HCT116 (cell line): Measurements from ENCODE around the gene SH3BP1. TPM values are rescaled to one million over a fixed set of nuclear protein-coding genes. Genes with fewer than 3 reads are reported as not detected.

ENCODE experiments used
- ATAC-seq: fragments of 200-7000 bp; cut with Tn5 transposase; 2 replicates; pipeline ENCODE4 v1.9.1; 2020; ENCODE audit warnings: mild to moderate bottlenecking, moderate library complexity
- BruUV-seq: library from RNA; stranded (reverse); fragments of 400-500 nt; replicated peaks from 2 replicates; lab custom pipeline; 2021; lab: Mats Ljungman, UMichigan
- CTCF ChIA-PET: fragments of 300-600 bp; sonication (Branson Sonifier 250); formaldehyde crosslinking; loops from one replicate; lab custom pipeline; 2021; ENCODE audit warnings: antibody characterized with exemption; lab: Charles Lee
- POLR2A ChIA-PET: fragments of 300-600, 350-600 bp; sonication (Branson Sonifier 250); formaldehyde crosslinking; loops from one replicate; lab custom pipeline; 2021; ENCODE audit warnings: antibody characterized with exemption; lab: Charles Lee
- RAD21 ChIA-PET, 2 experiments: fragments of 300-600 bp; sonication (Branson Sonifier 250); formaldehyde crosslinking; loops; one replicate each; lab custom pipeline; 2023; ENCODE audit warnings: low total read pairs in 2 of 2; ENCODE audit not compliant: uncharacterized antibody in 2 of 2, unreplicated experiment in 2 of 2, low non-redundant PET in 1 of 2; lab: Charles Lee
- DNase-seq: peaks from one replicate; pipeline ENCODE4 v3.0.0-alpha.2; 2010; ENCODE audit warnings: low read depth, low spot score
- H2AFZ ChIP-seq: fragments of 200-600 bp; shearing (Covaris generic), sonication (generic); 2 replicates; pipeline ENCODE4 v1.6.1; 2017; ENCODE audit warnings: low read depth, mixed run types, mixed read lengths, antibody characterized with exemption, low read length; ENCODE audit not compliant: poor library complexity, severe bottlenecking
- H3K27ac ChIP-seq: 2 replicates; pipeline ENCODE4 v1.5.1; 2012; ENCODE audit warnings: low read depth, low read length
- H3K27me3 ChIP-seq: fragments of 200-600 bp; sonication (generic); 2 replicates; pipeline ENCODE4 v1.6.1; 2016; ENCODE audit warnings: mixed run types, low read length, mixed read lengths; ENCODE audit not compliant: insufficient read depth
- H3K36me3 ChIP-seq, 2 experiments: fragments of 200-500 bp in 1 of 2; fragments of 200-600 bp in 1 of 2; sonication (Bioruptor generic) in 1 of 2; sonication (generic) in 1 of 2; 2 replicates each; pipeline versions ENCODE4 v1.5.1 to v1.6.1; 2014 to 2016; ENCODE audit warnings: low read length in 2 of 2, inconsistent platforms in 1 of 2, mixed read lengths in 1 of 2, mixed run types in 1 of 2; ENCODE audit not compliant: insufficient read depth in 2 of 2, control insufficient read depth in 1 of 2
- H3K4me1 ChIP-seq, 2 experiments: fragments of 200-600 bp in 1 of 2; sonication (generic) in 1 of 2; 2 replicates each; pipeline versions ENCODE4 v1.5.1 to v1.6.1; 2012 to 2017; ENCODE audit warnings: low read length in 2 of 2, inconsistent platforms in 1 of 2, mild to moderate bottlenecking in 1 of 2, mixed read lengths in 1 of 2, mixed run types in 1 of 2, moderate library complexity in 1 of 2; ENCODE audit not compliant: insufficient read depth in 2 of 2, control insufficient read depth in 1 of 2
- H3K4me2 ChIP-seq: fragments of 200-600 bp; sonication (generic); 2 replicates; pipeline ENCODE4 v1.6.1; 2017; ENCODE audit warnings: mixed run types, low read length, mixed read lengths
- H3K4me3 ChIP-seq, 2 experiments: fragments of 200-600 bp in 1 of 2; sonication (generic) in 1 of 2; replicated peaks in 1 of 2; 2 replicates each; pipeline ENCODE4 v1.5.1; 2011 to 2016; ENCODE audit warnings: low read length in 2 of 2, control low read depth in 1 of 2, low read depth in 1 of 2, mild to moderate bottlenecking in 1 of 2, mixed read lengths in 1 of 2, mixed run types in 1 of 2
- H3K79me2 ChIP-seq: fragments of 200-600 bp; sonication (generic); 2 replicates; pipeline ENCODE4 v1.6.1; 2017; ENCODE audit warnings: mild to moderate bottlenecking, mixed run types, low read length, moderate library complexity, mixed read lengths; ENCODE audit not compliant: insufficient read depth
- H3K9ac ChIP-seq: fragments of 200-600 bp; sonication (generic); 2 replicates; pipeline ENCODE4 v1.6.1; 2016; ENCODE audit warnings: low read length, mixed read lengths
- H3K9me2 ChIP-seq: fragments of 200-600 bp; sonication (generic), shearing (Covaris generic); 2 replicates; pipeline ENCODE4 v1.6.1; 2017; ENCODE audit warnings: mixed run types, mild to moderate bottlenecking, moderate library complexity; ENCODE audit not compliant: insufficient read depth
- H3K9me3 ChIP-seq, 2 experiments: fragments of 200-500 bp in 1 of 2; fragments of 200-600 bp in 1 of 2; sonication (Bioruptor generic) in 1 of 2; sonication (generic) in 1 of 2; 2 replicates each; pipeline ENCODE4 v1.6.1; 2014 to 2017; ENCODE audit warnings: low read length in 2 of 2, mixed read lengths in 2 of 2, inconsistent platforms in 1 of 2, low read depth in 1 of 2, mild to moderate bottlenecking in 1 of 2, mixed run types in 1 of 2, moderate library complexity in 1 of 2; ENCODE audit not compliant: control insufficient read depth in 1 of 2, insufficient read depth in 1 of 2
- H4K20me1 ChIP-seq: fragments of 200-600 bp; sonication (generic), shearing (Covaris generic); 2 replicates; pipeline ENCODE4 v1.6.1; 2017; ENCODE audit warnings: mixed run types, mild to moderate bottlenecking, moderate library complexity; ENCODE audit not compliant: insufficient read depth
- ATF3 ChIP-seq: IDR thresholded peaks from 2 replicates; pipeline ENCODE4 v1.6.1; 2012
- CEBPB ChIP-seq: IDR thresholded peaks from 2 replicates; pipeline ENCODE4 v1.6.1; 2012; ENCODE audit warnings: low read depth
- CTCF ChIP-seq, 3 experiments: fragments of 200-600 bp in 1 of 3; sonication (generic) in 1 of 3; IDR thresholded peaks in 2 of 3; conservative IDR thresholded peaks in 1 of 3; 2 replicates each; pipeline ENCODE4 v1.5.1; 2012 to 2017; ENCODE audit warnings: low read depth in 2 of 3, low read length in 2 of 3, antibody characterized with exemption in 1 of 3, borderline replicate concordance in 1 of 3, control low read depth in 1 of 3, mild to moderate bottlenecking in 1 of 3, mixed read lengths in 1 of 3, mixed run types in 1 of 3, moderate library complexity in 1 of 3; ENCODE audit not compliant: insufficient read depth in 1 of 3
- EGR1 ChIP-seq: IDR thresholded peaks from 2 replicates; pipeline ENCODE4 v1.6.1; 2012; ENCODE audit warnings: low read depth
- EZH2 ChIP-seq: fragments of 200-600 bp; sonication (generic); IDR thresholded peaks from 2 replicates; pipeline ENCODE4 v1.6.1; 2017; ENCODE audit warnings: antibody characterized with exemption, mixed run types
- EZH2phosphoT487 ChIP-seq: fragments of 200-600 bp; IDR thresholded peaks from 2 replicates; pipeline ENCODE4 v1.6.1; 2018; ENCODE audit warnings: antibody characterized with exemption, borderline replicate concordance
- FOSL1 ChIP-seq: IDR thresholded peaks from 2 replicates; pipeline ENCODE4 v1.6.1; 2012; ENCODE audit warnings: low read depth
- JUND ChIP-seq: IDR thresholded peaks from 2 replicates; pipeline ENCODE4 v1.6.1; 2012
- POLR2A ChIP-seq: IDR thresholded peaks from 2 replicates; pipeline ENCODE4 v1.7.0; 2011; ENCODE audit warnings: borderline replicate concordance; ENCODE audit not compliant: insufficient read depth, insufficient read length; ENCODE audit errors: extremely low read depth
- POLR2AphosphoS5 ChIP-seq: IDR thresholded peaks from 2 replicates; pipeline ENCODE4 v1.6.1; 2011; ENCODE audit warnings: mild to moderate bottlenecking, low read depth, low read length, moderate library complexity
- RAD21 ChIP-seq: IDR thresholded peaks from 2 replicates; pipeline ENCODE4 v1.6.1; 2012; ENCODE audit warnings: low read depth, mild to moderate bottlenecking
- SIN3A ChIP-seq: IDR thresholded peaks from 2 replicates; pipeline ENCODE4 v1.6.1; 2012; ENCODE audit warnings: low read depth
- SP1 ChIP-seq: IDR thresholded peaks from 2 replicates; pipeline ENCODE4 v1.6.1; 2012; ENCODE audit warnings: low read depth
- SRF ChIP-seq: IDR thresholded peaks from 2 replicates; pipeline ENCODE4 v1.6.1; 2012; ENCODE audit warnings: low read depth
- TCF7L2 ChIP-seq: IDR thresholded peaks from 2 replicates; pipeline ENCODE4 v1.7.0; 2011; ENCODE audit warnings: borderline replicate concordance, inconsistent platforms; ENCODE audit not compliant: insufficient read depth, insufficient read length; ENCODE audit errors: extremely low read depth
- YY1 ChIP-seq: IDR thresholded peaks from 2 replicates; pipeline ENCODE4 v1.6.1; 2011; ENCODE audit warnings: low read length, low read depth, moderate library complexity, mild to moderate bottlenecking; ENCODE audit not compliant: insufficient replicate concordance; ENCODE audit errors: extremely low read depth
- ZFX ChIP-seq: fragments of 450-650 bp; IDR thresholded peaks from 2 replicates; pipeline ENCODE4 v1.6.1; 2017
- ZNF274 ChIP-seq: fragments of 200-500 bp; sonication (Bioruptor generic); IDR thresholded peaks from 2 replicates; pipeline ENCODE4 v1.6.1; 2014; ENCODE audit warnings: mild to moderate bottlenecking, low read depth, low read length, inconsistent platforms
- intact Hi-C: fragments of 100-400 bp; cut with micrococcal nuclease; formaldehyde crosslinking; loops from 2 replicates; pipeline ENCODE4 v1.10.0; 2022
- total RNA-seq: library from RNA; stranded (reverse); gene quantifications from one replicate; pipeline ENCODE4 v1.2.1, GENCODE V29; 2021; ENCODE audit not compliant: unreplicated experiment
- TF ChIP-seq, protein P1 (sequence below): IDR thresholded peaks from 2 replicates; pipeline ENCODE4 v1.6.1; 2012; ENCODE audit warnings: low read depth
- TF ChIP-seq, protein P2 (sequence below): IDR thresholded peaks from 2 replicates; pipeline ENCODE4 v1.6.1; 2011; ENCODE audit warnings: mild to moderate bottlenecking, low read length, moderate library complexity; ENCODE audit not compliant: insufficient replicate concordance; ENCODE audit errors: extremely low read depth

Gene SH3BP1
- total RNA-seq, 1 experiment from 2014 or later = 48.4 TPM

- H3K36me3 ChIP-seq = no peaks in the 10 kb centered on the region
- BruUV-seq = no TSS peak
- no peaks in the 10 kb centered on the region for H3K9me2 ChIP-seq
- peaks cover 3% of the 10 kb centered on the region for H3K79me2 ChIP-seq
- ChIA-PET POLR2A (no interaction called here), CTCF (interaction anchor here (0.6 to 1.3 kb wide), 2 partner anchors 12 to 17 kb away, joined by 3 to 4 read pairs; no protein-coding TSS in a partner anchor), RAD21 (no interaction called here)
- H3K27ac ChIP-seq = no peak overlapping the region
- no peak overlapping the region for H2AFZ ChIP-seq
- no peaks in the 10 kb centered on the region for H3K9me3 ChIP-seq
- H3K27me3 ChIP-seq = no peaks in the 10 kb centered on the region
- H4K20me1 ChIP-seq = no peaks in the 10 kb centered on the region
- H3K4me1 ChIP-seq = peaks cover 44 to 62% of the 10 kb centered on the region in 2 experiments
- H3K4me2 ChIP-seq = no peak overlapping the region
- TF ChIP-seq POLR2A (no peak), POLR2AphosphoS5 (no peak), TCF7L2 (no peak), SIN3A (no peak), EZH2phosphoT487 (no peak), SP1 (no peak), CTCF (IDR thresholded peaks at IDR 0.05 in 2 of 3, conservative IDR thresholded peaks at IDR 0.05 in 1 of 3; ENCODE audit: borderline replicate concordance in 1 of 3, insufficient read depth in 1 of 3, low read depth in 2 of 3, low read length in 2 of 3) (no peak), YY1 (no peak), SRF (no peak), ATF3 (no peak), ZFX (no peak), FOSL1 (no peak), CEBPB (no peak), EZH2 (no peak), EGR1 (no peak), RAD21 (no peak), ZNF274 (no peak), JUND (no peak)
- TF ChIP-seq, protein P1, sequence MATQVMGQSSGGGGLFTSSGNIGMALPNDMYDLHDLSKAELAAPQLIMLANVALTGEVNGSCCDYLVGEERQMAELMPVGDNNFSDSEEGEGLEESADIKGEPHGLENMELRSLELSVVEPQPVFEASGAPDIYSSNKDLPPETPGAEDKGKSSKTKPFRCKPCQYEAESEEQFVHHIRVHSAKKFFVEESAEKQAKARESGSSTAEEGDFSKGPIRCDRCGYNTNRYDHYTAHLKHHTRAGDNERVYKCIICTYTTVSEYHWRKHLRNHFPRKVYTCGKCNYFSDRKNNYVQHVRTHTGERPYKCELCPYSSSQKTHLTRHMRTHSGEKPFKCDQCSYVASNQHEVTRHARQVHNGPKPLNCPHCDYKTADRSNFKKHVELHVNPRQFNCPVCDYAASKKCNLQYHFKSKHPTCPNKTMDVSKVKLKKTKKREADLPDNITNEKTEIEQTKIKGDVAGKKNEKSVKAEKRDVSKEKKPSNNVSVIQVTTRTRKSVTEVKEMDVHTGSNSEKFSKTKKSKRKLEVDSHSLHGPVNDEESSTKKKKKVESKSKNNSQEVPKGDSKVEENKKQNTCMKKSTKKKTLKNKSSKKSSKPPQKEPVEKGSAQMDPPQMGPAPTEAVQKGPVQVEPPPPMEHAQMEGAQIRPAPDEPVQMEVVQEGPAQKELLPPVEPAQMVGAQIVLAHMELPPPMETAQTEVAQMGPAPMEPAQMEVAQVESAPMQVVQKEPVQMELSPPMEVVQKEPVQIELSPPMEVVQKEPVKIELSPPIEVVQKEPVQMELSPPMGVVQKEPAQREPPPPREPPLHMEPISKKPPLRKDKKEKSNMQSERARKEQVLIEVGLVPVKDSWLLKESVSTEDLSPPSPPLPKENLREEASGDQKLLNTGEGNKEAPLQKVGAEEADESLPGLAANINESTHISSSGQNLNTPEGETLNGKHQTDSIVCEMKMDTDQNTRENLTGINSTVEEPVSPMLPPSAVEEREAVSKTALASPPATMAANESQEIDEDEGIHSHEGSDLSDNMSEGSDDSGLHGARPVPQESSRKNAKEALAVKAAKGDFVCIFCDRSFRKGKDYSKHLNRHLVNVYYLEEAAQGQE = no peak
- TF ChIP-seq, protein P2, sequence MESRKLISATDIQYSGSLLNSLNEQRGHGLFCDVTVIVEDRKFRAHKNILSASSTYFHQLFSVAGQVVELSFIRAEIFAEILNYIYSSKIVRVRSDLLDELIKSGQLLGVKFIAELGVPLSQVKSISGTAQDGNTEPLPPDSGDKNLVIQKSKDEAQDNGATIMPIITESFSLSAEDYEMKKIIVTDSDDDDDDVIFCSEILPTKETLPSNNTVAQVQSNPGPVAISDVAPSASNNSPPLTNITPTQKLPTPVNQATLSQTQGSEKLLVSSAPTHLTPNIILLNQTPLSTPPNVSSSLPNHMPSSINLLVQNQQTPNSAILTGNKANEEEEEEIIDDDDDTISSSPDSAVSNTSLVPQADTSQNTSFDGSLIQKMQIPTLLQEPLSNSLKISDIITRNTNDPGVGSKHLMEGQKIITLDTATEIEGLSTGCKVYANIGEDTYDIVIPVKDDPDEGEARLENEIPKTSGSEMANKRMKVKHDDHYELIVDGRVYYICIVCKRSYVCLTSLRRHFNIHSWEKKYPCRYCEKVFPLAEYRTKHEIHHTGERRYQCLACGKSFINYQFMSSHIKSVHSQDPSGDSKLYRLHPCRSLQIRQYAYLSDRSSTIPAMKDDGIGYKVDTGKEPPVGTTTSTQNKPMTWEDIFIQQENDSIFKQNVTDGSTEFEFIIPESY = no peak
- TF ChIP-seq, all 23 proteins: peak for 0
- DNase-seq (no peak), ATAC-seq (no peak)
- Histone ChIP-seq H3K9ac (no peak overlapping the region), H3K4me3 (no peak overlapping the region)
- intact Hi-C loops = no loop called here
These were observed 35.4 kb upstream of the SH3BP1 start for GRCh38 chr22:37604074-37604473.
